Measurements from ENCODE around the gene DLG2. TPM values are rescaled to one million over a fixed set of nuclear protein-coding genes. Genes with fewer than 3 reads are reported as not detected.
"Not testable (repeated sequence)": the region's sequence is repeated elsewhere in the genome, so short reads cannot be mapped to it uniquely, and the experiment has no call there.

Gene DLG2
- polyA plus RNA-seq, 3 donors = 0.24 to 0.39 TPM; not detected in 1

DNA sequence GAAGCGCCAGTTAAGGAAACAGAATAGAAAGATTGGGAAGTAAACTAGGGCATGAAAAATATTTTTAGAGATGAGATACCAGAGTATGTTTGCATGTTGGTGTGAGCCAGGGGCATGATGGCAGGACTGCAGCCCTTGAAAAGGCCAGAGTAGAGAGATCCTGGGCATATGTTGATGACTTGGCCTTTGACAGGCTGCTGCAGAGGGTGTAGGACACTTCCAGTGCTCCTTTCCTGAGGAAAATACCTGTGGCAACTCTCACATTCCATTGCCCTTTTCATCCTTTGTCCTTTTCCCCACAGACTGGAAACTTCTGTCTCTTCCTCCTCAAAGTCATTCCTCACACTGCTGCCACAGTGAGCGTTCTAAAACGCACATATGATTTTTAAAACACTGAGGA, 2190.3 kb downstream of the DLG2 start:
- no peaks in the 10 kb centered on the region for H3K79me2 ChIP-seq (ENCODE audit: insufficient read depth, low read length)
- no peaks in the 10 kb centered on the region for H3K9me3 ChIP-seq (replicated peaks in 1 of 2; ENCODE audit: control insufficient read depth in 1 of 2, insufficient read depth in 1 of 2, low read length in 2 of 2)
- H2AFZ ChIP-seq (ENCODE audit: insufficient read depth, low read depth, low read length, poor library complexity, severe bottlenecking) = no peak overlapping the region
- no peaks in the 10 kb centered on the region for H3K36me3 Mint-ChIP-seq
- H3K4me1 ChIP-seq (ENCODE audit: control insufficient read depth in 1 of 2, insufficient read depth in 2 of 2, low read length in 2 of 2) = no peaks in the 10 kb centered on the region
- no peak overlapping the region for H3K27ac ChIP-seq (ENCODE audit: low read depth in 1 of 2, low read length in 2 of 2)
- 95% methylated on average over 3 of the region's 3 CpGs for WGBS (ENCODE audit: insufficient coverage)
- H3K27me3 ChIP-seq (ENCODE audit: control insufficient read depth in 2 of 2, insufficient read depth in 2 of 2, low read length in 2 of 2) = no peaks in the 10 kb centered on the region
- H3K9ac ChIP-seq (ENCODE audit: insufficient read depth, low read length, poor library complexity, severe bottlenecking) = no peak overlapping the region
- no peak overlapping the region for H3K4me2 ChIP-seq (replicated peaks; ENCODE audit: extremely low read depth, low read length, poor library complexity, severe bottlenecking)
- DNase-seq = no peak
- peaks cover 0 to 2% (median 2%) of the 10 kb centered on the region in 3 donors for H3K27me3 Mint-ChIP-seq (ENCODE audit: low read depth in 3 of 3)
- no peaks in the 10 kb centered on the region for H4K20me1 ChIP-seq (ENCODE audit: insufficient read depth, low read length)
- H3K4me3 ChIP-seq (replicated peaks in 1 of 3; ENCODE audit: low read depth in 2 of 3, low read length in 3 of 3) = no peak overlapping the region
- H3K9me3 Mint-ChIP-seq = peaks cover 0 to 4% (median 2%) of the 10 kb centered on the region in 7 donors
- no peak overlapping the region for H3K27ac Mint-ChIP-seq
- H3K4me1 Mint-ChIP-seq = peaks cover 2% of the 10 kb centered on the region
- H3K4me3 Mint-ChIP-seq = no peak overlapping the region
- TF ChIP-seq, protein P1, sequence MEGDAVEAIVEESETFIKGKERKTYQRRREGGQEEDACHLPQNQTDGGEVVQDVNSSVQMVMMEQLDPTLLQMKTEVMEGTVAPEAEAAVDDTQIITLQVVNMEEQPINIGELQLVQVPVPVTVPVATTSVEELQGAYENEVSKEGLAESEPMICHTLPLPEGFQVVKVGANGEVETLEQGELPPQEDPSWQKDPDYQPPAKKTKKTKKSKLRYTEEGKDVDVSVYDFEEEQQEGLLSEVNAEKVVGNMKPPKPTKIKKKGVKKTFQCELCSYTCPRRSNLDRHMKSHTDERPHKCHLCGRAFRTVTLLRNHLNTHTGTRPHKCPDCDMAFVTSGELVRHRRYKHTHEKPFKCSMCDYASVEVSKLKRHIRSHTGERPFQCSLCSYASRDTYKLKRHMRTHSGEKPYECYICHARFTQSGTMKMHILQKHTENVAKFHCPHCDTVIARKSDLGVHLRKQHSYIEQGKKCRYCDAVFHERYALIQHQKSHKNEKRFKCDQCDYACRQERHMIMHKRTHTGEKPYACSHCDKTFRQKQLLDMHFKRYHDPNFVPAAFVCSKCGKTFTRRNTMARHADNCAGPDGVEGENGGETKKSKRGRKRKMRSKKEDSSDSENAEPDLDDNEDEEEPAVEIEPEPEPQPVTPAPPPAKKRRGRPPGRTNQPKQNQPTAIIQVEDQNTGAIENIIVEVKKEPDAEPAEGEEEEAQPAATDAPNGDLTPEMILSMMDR (IDR thresholded peaks at IDR 0.05) = no peak
- intact Hi-C loops (cut with micrococcal nuclease) = no loop called here
- H3K36me3 ChIP-seq (replicated peaks in 1 of 2; ENCODE audit: control insufficient read depth in 1 of 2, insufficient read depth in 2 of 2, low read length in 2 of 2) = no peaks in the 10 kb centered on the region

DNA sequence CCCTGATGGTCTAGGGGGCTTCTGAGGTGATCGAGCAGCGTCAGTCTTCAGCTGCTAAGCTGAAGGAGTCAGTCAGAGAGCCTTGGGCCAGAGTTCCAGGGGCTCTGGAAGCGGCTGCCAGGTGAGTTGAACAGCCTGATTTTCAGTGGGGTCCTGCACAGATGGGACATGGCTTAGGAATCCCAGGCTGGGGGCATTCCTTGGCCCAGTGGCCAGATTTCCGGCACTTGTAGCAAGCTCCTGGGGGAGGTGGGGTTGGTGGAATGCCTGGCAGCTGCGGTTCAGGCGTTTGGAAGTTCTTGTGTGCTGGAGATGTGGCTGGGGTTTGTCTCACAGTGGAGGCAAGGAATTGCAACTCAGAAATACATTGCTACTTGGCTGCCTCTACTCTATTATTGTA, 2192.3 kb downstream of the DLG2 start:
- H3K27me3 Mint-ChIP-seq (ENCODE audit: low read depth in 3 of 3); H3K27me3 ChIP-seq (ENCODE audit: control insufficient read depth in 2 of 2, insufficient read depth in 2 of 2, low read length in 2 of 2); H3K36me3 ChIP-seq (replicated peaks in 1 of 2; ENCODE audit: control insufficient read depth in 1 of 2, insufficient read depth in 2 of 2, low read length in 2 of 2); H3K9me3 Mint-ChIP-seq; H3K27ac ChIP-seq (ENCODE audit: low read depth in 1 of 2, low read length in 2 of 2); H4K20me1 ChIP-seq (ENCODE audit: insufficient read depth, low read length); H3K4me1 Mint-ChIP-seq; H3K36me3 Mint-ChIP-seq; H3K4me3 ChIP-seq (replicated peaks in 1 of 3; ENCODE audit: low read depth in 2 of 3, low read length in 3 of 3); H2AFZ ChIP-seq (ENCODE audit: insufficient read depth, low read depth, low read length, poor library complexity, severe bottlenecking); H3K79me2 ChIP-seq (ENCODE audit: insufficient read depth, low read length); H3K4me1 ChIP-seq (ENCODE audit: control insufficient read depth in 1 of 2, insufficient read depth in 2 of 2, low read length in 2 of 2); H3K9me3 ChIP-seq (replicated peaks in 1 of 2; ENCODE audit: control insufficient read depth in 1 of 2, insufficient read depth in 1 of 2, low read length in 2 of 2); H3K27ac Mint-ChIP-seq; DNase-seq; H3K4me3 Mint-ChIP-seq; intact Hi-C loops (cut with micrococcal nuclease); H3K4me2 ChIP-seq (replicated peaks; ENCODE audit: extremely low read depth, low read length, poor library complexity, severe bottlenecking); H3K9ac ChIP-seq (ENCODE audit: insufficient read depth, low read length, poor library complexity, severe bottlenecking): not testable (repeated sequence)
- WGBS (ENCODE audit: insufficient coverage) = 76% methylated on average over 3 of the region's 6 CpGs

All from CD14-positive monocyte (primary cell).